Thoracic aorta (tissue), 2 donors: Measurements from ENCODE around the gene NOS1. TPM values are rescaled to one million over a fixed set of nuclear protein-coding genes. Genes with fewer than 3 reads are reported as not detected.

Experiments
- ATAC-seq: fragments of 150-250 bp; one replicate; pipeline ENCODE4 v1.8.0; 2017; ENCODE audit warnings: low read depth; ENCODE audit not compliant: insufficient number of reproducible peaks, low FRiP score
- DNase-seq: peaks from one replicate; pipeline ENCODE4 v3.0.0-alpha.2; 2020; ENCODE audit warnings: low spot score
- H3K27ac ChIP-seq, 2 donors: fragments of 200-600 bp; sonication (generic); 1 replicate in 1 of 2; 2 replicates in 1 of 2; pipeline ENCODE4 v1.5.1; 2016; ENCODE audit warnings: mild to moderate bottlenecking in 2 of 2, moderate library complexity in 2 of 2
- H3K27me3 ChIP-seq: fragments of 200-600 bp; sonication (generic); replicated peaks from 2 replicates; pipeline ENCODE4 v1.6.0; 2016; ENCODE audit warnings: mild to moderate bottlenecking; ENCODE audit not compliant: insufficient read depth
- H3K36me3 ChIP-seq: fragments of 200-600 bp; sonication (generic); one replicate; pipeline ENCODE4 v1.5.1; 2016
- H3K4me1 ChIP-seq, 2 donors: fragments of 200-600 bp; sonication (generic); 1 replicate in 1 of 2; 2 replicates in 1 of 2; pipeline versions ENCODE4 v1.5.1 to v1.6.0; 2016; ENCODE audit warnings: low read depth in 2 of 2, mild to moderate bottlenecking in 1 of 2; ENCODE audit not compliant: control insufficient read depth in 1 of 2
- H3K4me3 ChIP-seq: fragments of 200-600 bp; sonication (generic); 2 replicates; pipeline ENCODE4 v1.5.1; 2016; ENCODE audit warnings: mild to moderate bottlenecking
- H3K9me3 ChIP-seq: fragments of 200-600 bp; sonication (generic); 2 replicates; pipeline ENCODE4 v1.5.1; 2016
- CTCF ChIP-seq: fragments of 200-600 bp; sonication (generic); IDR thresholded peaks from one replicate; pipeline ENCODE4 v1.5.1; 2019; ENCODE audit warnings: antibody characterized with exemption
- total RNA-seq, 2 donors: library from RNA; depleted of rRNA; stranded (reverse); fragments of >200 nt; gene quantifications; one replicate each; pipeline versions ENCODE4 v1.1.0 to v1.2.3, GENCODE V29; 2016

Gene NOS1
- total RNA-seq, 2 donors from 2014 or later: 0.07 to 0.14 TPM

- ATAC-seq (no peak), DNase-seq (no peak)
- no peak overlapping the region for H3K27ac ChIP-seq
- peaks cover 9 to 14% of the 10 kb centered on the region in 2 donors for H3K4me1 ChIP-seq
- H3K36me3 ChIP-seq: no peaks in the 10 kb centered on the region
- H3K9me3 ChIP-seq: no peaks in the 10 kb centered on the region
- no peak overlapping the region for H3K4me3 ChIP-seq
- H3K27me3 ChIP-seq: no peaks in the 10 kb centered on the region
- TF ChIP-seq CTCF: no peak
Observed at GRCh38 chr12:117192057-117192456, 169.4 kb downstream of the NOS1 start.

GRCh38 chr12:117190210-117190781 lies 171.1 kb downstream of the NOS1 start, which contains the start of gene FBXO21:
Gene FBXO21 (minus strand): TSS chr12:117190470. CDS start chr12:117190456, 14 bp downstream.
- ATAC-seq: peak; percentile 87
- no peak for TF ChIP-seq CTCF
- H3K4me1 ChIP-seq: peaks cover 9 to 14% of the 10 kb centered on the region in 2 donors
- peak; percentile 58 for DNase-seq
- H3K4me3 ChIP-seq: peak within 1 kb of the TSS; percentile 86
- H3K27me3 ChIP-seq: no peaks in the 10 kb centered on the region
- peaks cover 9% of the 10 kb centered on the region for H3K36me3 ChIP-seq
- H3K27ac ChIP-seq: peak within 1 kb of the TSS; percentile 51 to 63
- H3K9me3 ChIP-seq: no peaks in the 10 kb centered on the region

GRCh38 chr12:117189725-117190209 lies 171.7 kb downstream of the NOS1 start:
- H3K27me3 ChIP-seq: no peaks in the 10 kb centered on the region
- H3K27ac ChIP-seq: peak overlapping the region; percentile 51 to 63
- ATAC-seq: no peak
- peak overlapping the region; percentile 86 for H3K4me3 ChIP-seq
- DNase-seq: no peak
- peaks cover 13% of the 10 kb centered on the region for H3K36me3 ChIP-seq
- no peak for TF ChIP-seq CTCF
- peaks cover 9 to 14% of the 10 kb centered on the region in 2 donors for H3K4me1 ChIP-seq
- H3K9me3 ChIP-seq: no peaks in the 10 kb centered on the region

- TF ChIP-seq CTCF: no peak
- peak overlapping the region; percentile 86 for H3K4me3 ChIP-seq
- H3K9me3 ChIP-seq: no peaks in the 10 kb centered on the region
- H3K4me1 ChIP-seq: peaks cover 9 to 14% of the 10 kb centered on the region in 2 donors
- H3K36me3 ChIP-seq: peaks cover 18% of the 10 kb centered on the region
- DNase-seq: no peak
- no peaks in the 10 kb centered on the region for H3K27me3 ChIP-seq
- peak overlapping the region; percentile 51 to 63 for H3K27ac ChIP-seq
- ATAC-seq: no peak
Observed at GRCh38 chr12:117188961-117189724, 172.3 kb downstream of the NOS1 start.

- no peak for ATAC-seq
- TF ChIP-seq CTCF: no peak
- Histone ChIP-seq H3K27ac (no peak overlapping the region), H3K4me3 (no peak overlapping the region), H3K9me3 (no peaks in the 10 kb centered on the region), H3K36me3 (peaks cover 20% of the 10 kb centered on the region), H3K27me3 (no peaks in the 10 kb centered on the region), H3K4me1 (peaks cover 9 to 14% of the 10 kb centered on the region in 2 donors)
- DNase-seq: no peak
Observed at GRCh38 chr12:117188121-117188665, 173.2 kb downstream of the NOS1 start.
